GM19025 (cell line): ENCODE measurements around the gene HMGN4.
"Not testable (repeated sequence)": the region's sequence is repeated elsewhere in the genome, so short reads cannot be mapped to it uniquely, and the experiment has no call there.

Source experiments
- ATAC-seq: cut with Tn5 transposase; IDR thresholded peaks from one replicate; pipeline ENCODE4 v1.9.1; 2021; ENCODE audit warnings: mild to moderate bottlenecking, low read depth, moderate library complexity; ENCODE audit not compliant: unreplicated experiment

HMGN4 gene

GRCh38 chr6:26547363-26547762 is 9.2 kb downstream of the HMGN4 start:
- not testable (repeated sequence) for ATAC-seq

- ATAC-seq: peak; percentile 37
Measured at GRCh38 chr6:26550250-26550993, 12.3 kb downstream of the HMGN4 start.

- no peak for ATAC-seq
Measured at GRCh38 chr6:26552205-26552604, 14.0 kb downstream of the HMGN4 start.

- ATAC-seq: no peak
Measured at GRCh38 chr6:26552640-26553188, 14.5 kb downstream of the HMGN4 start.

- ATAC-seq: no peak
Measured at GRCh38 chr6:26553264-26553634, 15.1 kb downstream of the HMGN4 start.

- peak; percentile 51 for ATAC-seq
Measured at GRCh38 chr6:26553635-26554446, 15.7 kb downstream of the HMGN4 start.

GRCh38 chr6:26554447-26554696 is 16.2 kb downstream of the HMGN4 start:
- ATAC-seq: no peak

GRCh38 chr6:26554697-26555504 is 16.7 kb downstream of the HMGN4 start:
- ATAC-seq: no peak

GRCh38 chr6:26555505-26556262 is 17.5 kb downstream of the HMGN4 start:
- no peak for ATAC-seq

- ATAC-seq: no peak
Measured at GRCh38 chr6:26556263-26557070, 18.3 kb downstream of the HMGN4 start.

- no peak for ATAC-seq
Measured at GRCh38 chr6:26561533-26562466, 23.6 kb downstream of the HMGN4 start.

- no peak for ATAC-seq
Measured at GRCh38 chr6:26563488-26563887, 25.3 kb downstream of the HMGN4 start.

- peak; percentile 56 for ATAC-seq
Measured at GRCh38 chr6:26568601-26569432, 30.7 kb downstream of the HMGN4 start.

GRCh38 chr6:26569433-26569764 is 31.2 kb downstream of the HMGN4 start:
- no peak for ATAC-seq

- ATAC-seq: no peak
Measured at GRCh38 chr6:26570027-26570809, 32.1 kb downstream of the HMGN4 start.

GRCh38 chr6:26571592-26572296 is 33.6 kb downstream of the HMGN4 start:
- no peak for ATAC-seq
